GM21367 (cell line): Measurements from ENCODE around the gene DARS2.

Source experiments
- ATAC-seq: cut with Tn5 transposase; IDR thresholded peaks from one replicate; pipeline ENCODE4 v1.9.1; 2021; ENCODE audit not compliant: unreplicated experiment

The DARS2 gene

DNA sequence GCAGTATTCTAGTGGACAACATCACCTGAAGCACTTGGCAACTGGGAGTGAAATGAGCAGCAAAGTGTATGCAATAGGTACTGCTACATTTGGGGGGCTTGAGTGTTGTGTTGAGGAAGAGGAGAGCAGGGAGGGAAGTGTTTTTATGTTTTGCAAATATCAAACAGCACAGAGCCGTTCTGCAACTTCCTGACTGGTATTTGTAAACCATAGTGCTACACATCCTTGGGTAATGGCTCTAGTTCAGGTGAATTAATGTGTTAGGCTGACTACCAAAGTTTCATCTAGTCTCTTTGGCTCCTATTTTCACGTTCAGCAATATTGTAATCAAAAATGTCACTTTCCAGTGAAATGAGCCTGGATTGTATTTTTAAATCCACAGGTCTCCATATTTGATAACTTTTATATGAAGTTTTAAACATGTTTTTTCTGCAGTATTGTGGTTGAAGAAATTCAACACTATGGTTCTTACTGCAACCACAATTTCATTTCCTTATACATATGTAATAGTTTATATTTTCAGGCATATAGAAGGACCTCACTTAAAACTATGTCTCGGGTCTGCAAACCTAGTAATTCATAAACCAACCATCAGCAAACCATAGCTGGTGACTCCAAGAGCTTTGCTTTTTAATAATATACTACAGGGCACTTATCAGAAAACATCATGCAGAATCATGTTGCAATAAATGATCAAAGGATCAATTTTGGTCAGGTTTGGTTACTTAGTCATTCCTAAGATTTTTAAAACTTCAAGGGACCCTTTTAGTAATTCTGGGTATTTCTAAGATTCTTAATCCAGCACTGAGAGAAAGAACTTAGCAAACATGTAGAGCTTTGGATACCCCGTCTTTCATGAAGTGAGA, 62.5 kb downstream of the DARS2 start:
- no peak for ATAC-seq

DNA sequence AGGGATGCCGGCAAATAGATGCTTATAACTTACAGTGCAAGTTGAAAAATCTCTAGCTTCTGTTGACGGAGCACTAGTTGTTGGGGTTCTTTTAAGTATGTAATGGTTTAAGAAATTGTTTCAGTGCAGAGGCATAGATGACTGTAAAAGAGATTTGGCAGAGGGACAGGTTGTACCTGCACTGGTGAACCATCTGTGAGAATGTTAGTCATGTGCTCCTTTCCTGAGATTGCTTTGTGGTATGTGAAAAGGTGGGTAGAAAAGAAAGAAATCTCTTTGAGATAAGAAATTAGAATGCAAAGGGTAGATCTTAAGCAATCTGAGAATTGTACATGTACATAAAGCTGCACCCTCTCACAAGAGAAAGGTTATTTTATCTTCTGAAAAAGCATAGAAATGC, 63.2 kb downstream of the DARS2 start:
- ATAC-seq = no peak

DNA sequence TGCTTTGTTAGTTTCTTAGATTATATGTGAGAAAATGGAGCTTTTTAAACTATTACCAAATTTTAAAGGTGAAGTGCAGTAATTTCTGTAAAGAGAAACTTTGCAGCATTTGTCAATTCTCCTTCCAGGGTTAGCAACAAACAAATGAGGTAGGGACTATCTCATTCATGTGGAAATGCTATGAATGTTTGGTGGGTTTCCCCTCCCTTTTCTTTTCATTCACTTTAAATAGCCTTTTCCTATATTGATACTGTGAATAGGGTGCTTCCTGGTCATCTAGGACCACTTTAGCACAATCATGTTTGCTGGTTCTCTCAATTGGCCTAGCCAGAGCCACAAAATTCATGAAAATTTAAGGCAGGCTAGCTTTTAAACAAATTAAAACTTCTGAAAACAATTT, 64.3 kb downstream of the DARS2 start:
- no peak for ATAC-seq

DNA sequence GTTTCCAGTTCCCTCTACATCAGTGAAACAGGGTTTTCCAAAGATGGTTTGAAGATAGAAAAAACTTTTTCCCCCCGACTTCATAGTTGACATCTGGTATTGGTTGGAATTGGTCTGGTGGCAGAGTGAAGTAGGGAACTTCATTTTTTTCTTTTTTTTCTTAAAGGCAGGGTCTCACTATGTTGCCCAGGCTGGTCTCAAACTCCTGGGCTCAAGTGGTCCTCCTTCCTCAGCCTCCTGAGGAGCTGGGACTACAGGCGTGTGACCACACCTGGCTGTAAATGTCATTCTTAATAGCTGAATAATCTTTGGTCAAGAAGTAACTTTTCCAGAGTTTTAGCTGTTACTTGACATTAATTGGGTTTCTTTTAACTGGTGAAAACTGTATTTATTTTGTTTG, 65.4 kb downstream of the DARS2 start:
- no peak for ATAC-seq

DNA sequence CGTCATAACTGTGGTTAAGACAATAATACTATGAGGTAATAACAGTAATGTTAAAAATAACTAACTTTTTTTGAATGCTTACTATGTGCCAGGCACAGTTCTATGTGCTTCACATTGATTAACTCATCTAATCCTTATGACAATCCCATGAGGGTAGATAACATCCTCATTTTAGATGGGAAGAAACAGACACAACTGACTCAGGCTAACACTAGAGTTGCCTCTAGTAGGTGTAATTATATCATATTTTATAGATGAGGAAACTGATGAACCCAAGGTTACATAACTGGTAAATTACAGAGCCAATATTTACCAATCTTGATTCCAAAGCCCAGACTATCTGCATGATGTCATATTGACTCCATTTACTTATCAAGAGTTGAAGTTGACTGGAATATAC, 69.1 kb downstream of the DARS2 start:
- ATAC-seq = no peak

DNA sequence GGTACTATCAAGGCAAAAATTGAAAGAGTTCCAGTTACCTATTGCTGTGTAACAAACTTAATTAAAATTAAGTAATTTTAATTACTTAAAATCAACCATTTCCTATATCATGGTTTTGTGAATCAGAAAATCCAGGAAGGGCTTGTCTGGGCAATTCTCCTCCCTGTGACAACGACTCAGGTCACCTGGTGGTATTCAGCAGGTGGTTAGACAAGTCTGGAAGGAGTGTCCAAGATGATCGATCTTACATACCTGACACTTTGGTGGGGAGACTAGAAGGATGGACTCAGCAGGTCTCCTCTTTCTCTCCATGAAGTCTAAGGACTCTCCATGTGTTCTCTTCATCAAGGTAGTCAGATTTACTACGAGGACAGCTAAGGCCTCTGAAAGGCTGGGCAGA, 69.7 kb downstream of the DARS2 start:
- ATAC-seq = no peak

DNA sequence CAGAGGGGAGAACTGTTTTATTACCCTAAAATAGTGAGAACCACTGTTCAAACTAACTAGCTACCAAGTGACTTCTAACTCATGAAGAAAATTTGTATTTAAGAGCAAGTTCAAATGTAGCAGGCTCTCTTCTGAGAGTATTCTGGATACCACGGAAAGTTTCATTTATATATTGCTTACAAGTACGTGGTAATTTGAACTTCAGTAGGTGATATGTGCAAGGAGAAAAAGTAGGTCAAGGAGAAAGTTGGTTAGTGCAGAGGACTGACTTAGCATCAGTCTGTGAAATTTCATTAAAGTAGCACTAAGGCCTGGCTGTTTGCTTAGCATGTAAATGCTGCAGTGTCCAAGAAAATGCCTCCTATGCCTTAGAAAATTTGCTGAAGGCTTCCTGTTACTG, 76.0 kb downstream of the DARS2 start:
- ATAC-seq = no peak

DNA sequence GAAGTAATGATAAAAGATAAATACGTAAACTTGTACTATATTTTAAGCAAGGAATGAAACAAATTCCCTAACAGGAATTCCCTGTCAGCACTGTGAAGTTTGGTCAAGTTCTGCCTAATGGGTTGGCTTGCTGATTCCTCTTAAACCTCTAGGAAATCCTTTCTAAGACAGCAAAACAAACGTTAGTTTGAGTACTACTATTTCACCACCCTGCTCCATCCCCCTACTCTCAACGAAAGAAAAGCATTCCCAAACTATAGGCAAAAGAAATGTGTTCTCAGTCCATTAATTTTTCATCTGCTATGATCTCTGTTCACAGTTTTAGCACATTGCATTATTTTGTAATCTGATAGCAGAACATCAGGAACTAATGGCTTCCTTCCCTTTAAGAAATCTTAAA, 76.5 kb downstream of the DARS2 start:
- ATAC-seq = no peak

DNA sequence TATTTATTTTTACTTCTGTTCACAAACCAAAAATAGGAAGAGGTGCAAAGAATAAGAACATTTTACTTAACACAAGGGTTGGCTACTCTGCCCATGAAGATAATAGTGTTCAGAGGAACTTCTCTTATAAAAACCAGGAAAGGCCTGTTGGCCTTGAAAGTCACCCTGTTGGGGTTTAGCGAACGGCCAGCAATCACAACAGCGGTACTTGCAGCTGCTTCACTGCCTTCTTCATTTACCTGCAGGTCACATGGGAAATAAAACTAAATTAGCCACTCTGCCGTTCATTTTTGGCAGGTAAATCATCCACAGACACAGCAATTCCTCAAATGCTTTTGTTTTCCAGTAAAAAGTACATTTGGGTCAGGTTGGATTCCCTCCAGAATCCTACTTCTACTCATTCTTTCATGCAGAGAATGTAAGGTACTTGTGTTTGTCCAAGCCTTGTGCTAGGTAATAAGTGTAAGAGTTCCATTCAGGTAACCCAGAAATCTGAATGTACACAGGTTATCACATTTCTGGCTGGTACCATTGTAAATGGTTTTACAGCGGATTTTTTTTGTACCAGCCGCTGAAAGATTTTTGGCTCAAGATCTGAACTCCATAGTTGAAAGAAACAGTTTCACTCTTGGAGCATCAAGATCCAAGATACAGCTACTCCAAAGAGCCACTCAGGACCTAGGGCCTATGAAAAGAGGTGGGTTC, 79.5 kb downstream of the DARS2 start:
- no peak for ATAC-seq
